NCI-H82 treated with DMSO at 0.1 percent for 48 hours (cell line): Measurements from ENCODE around the gene FMNL2.
A peak's percentile ranks its signal among the peaks of the same experiment; 100 is the strongest.

ENCODE experiments used
- DNase-seq: peaks from one replicate; lab custom pipeline; 2025; ENCODE audit not compliant: unreplicated experiment; lab: John Stamatoyannopoulos, UW

The FMNL2 gene

GRCh38 chr2:152632736-152633135 is 297.8 kb downstream of the FMNL2 start:
- DNase-seq, result no peak

- peak; percentile 60 for DNase-seq
Observed at GRCh38 chr2:152635635-152636298, 300.8 kb downstream of the FMNL2 start.

- DNase-seq, result no peak
Observed at GRCh38 chr2:152637251-152637650, 302.3 kb downstream of the FMNL2 start.

GRCh38 chr2:152638056-152638455 is 303.1 kb downstream of the FMNL2 start:
- DNase-seq, result no peak

GRCh38 chr2:152638590-152638989 is 303.6 kb downstream of the FMNL2 start:
- no peak for DNase-seq

- no peak for DNase-seq
Observed at GRCh38 chr2:152644189-152644873, 309.4 kb downstream of the FMNL2 start.

- no peak for DNase-seq
Observed at GRCh38 chr2:152646264-152646663, 311.3 kb downstream of the FMNL2 start.

GRCh38 chr2:152646775-152647174 is 311.8 kb downstream of the FMNL2 start:
- DNase-seq, result no peak

GRCh38 chr2:152647552-152647951 is 312.6 kb downstream of the FMNL2 start:
- DNase-seq, result no peak

GRCh38 chr2:152648336-152648735 is 313.4 kb downstream of the FMNL2 start:
- peak; percentile 8 for DNase-seq

GRCh38 chr2:152649997-152650396 is 315.0 kb downstream of the FMNL2 start:
- DNase-seq, result no peak

GRCh38 chr2:152650768-152651371 is 315.9 kb downstream of the FMNL2 start:
- DNase-seq, result no peak

- DNase-seq, result no peak
Observed at GRCh38 chr2:152651834-152652233, 316.9 kb downstream of the FMNL2 start.

- DNase-seq, result no peak
Observed at GRCh38 chr2:152655880-152656279, 320.9 kb downstream of the FMNL2 start.

- no peak for DNase-seq
Observed at GRCh38 chr2:152657043-152657442, 322.1 kb downstream of the FMNL2 start.

GRCh38 chr2:152658221-152658620 is 323.2 kb downstream of the FMNL2 start:
- DNase-seq, result no peak

GRCh38 chr2:152661076-152661475 is 326.1 kb downstream of the FMNL2 start:
- no peak for DNase-seq

- DNase-seq, result no peak
Observed at GRCh38 chr2:152664725-152665124, 329.8 kb downstream of the FMNL2 start.

GRCh38 chr2:152674334-152674733 is 339.4 kb downstream of the FMNL2 start:
- no peak for DNase-seq

GRCh38 chr2:152676461-152676860 is 341.5 kb downstream of the FMNL2 start:
- DNase-seq, result no peak

GRCh38 chr2:152678808-152679207 is 343.8 kb downstream of the FMNL2 start:
- DNase-seq, result no peak

GRCh38 chr2:152682663-152683062 is 347.7 kb downstream of the FMNL2 start:
- no peak for DNase-seq
